ENCODE results near the gene MYH9.
A peak's percentile ranks its signal among the peaks of the same experiment; 100 is the strongest.
"Not testable (repeated sequence)": the region's sequence is repeated elsewhere in the genome, so short reads cannot be mapped to it uniquely, and the experiment has no call there.

MYH9 gene

DNA sequence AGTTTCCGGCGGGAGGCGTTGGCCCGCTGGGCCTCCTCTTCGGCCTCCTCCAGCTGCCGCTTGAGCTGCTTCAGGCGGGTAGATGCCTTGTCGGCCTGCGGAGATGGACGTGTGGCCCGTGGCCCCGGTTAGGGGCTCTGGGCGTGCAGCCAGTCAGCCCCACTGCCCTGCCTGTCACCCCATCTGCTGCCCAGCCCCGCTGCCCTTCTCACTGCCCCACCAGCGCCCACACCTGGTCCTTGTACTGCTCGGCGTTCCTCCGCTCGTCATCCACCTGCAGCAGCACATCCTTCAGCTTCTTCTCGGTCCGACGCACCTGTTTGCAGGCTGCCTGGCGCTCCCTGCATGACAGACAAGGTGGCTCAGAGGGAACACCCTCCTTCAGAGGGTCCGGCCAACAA is 103.6 kb downstream of the MYH9 start:
- TF ChIP-seq, protein P1, sequence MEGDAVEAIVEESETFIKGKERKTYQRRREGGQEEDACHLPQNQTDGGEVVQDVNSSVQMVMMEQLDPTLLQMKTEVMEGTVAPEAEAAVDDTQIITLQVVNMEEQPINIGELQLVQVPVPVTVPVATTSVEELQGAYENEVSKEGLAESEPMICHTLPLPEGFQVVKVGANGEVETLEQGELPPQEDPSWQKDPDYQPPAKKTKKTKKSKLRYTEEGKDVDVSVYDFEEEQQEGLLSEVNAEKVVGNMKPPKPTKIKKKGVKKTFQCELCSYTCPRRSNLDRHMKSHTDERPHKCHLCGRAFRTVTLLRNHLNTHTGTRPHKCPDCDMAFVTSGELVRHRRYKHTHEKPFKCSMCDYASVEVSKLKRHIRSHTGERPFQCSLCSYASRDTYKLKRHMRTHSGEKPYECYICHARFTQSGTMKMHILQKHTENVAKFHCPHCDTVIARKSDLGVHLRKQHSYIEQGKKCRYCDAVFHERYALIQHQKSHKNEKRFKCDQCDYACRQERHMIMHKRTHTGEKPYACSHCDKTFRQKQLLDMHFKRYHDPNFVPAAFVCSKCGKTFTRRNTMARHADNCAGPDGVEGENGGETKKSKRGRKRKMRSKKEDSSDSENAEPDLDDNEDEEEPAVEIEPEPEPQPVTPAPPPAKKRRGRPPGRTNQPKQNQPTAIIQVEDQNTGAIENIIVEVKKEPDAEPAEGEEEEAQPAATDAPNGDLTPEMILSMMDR (IDR thresholded peaks at IDR 0.05; ENCODE audit: low read depth, low read length): no peak
- DNase-seq (ENCODE audit: extremely low read depth, low read depth): no peak

DNA sequence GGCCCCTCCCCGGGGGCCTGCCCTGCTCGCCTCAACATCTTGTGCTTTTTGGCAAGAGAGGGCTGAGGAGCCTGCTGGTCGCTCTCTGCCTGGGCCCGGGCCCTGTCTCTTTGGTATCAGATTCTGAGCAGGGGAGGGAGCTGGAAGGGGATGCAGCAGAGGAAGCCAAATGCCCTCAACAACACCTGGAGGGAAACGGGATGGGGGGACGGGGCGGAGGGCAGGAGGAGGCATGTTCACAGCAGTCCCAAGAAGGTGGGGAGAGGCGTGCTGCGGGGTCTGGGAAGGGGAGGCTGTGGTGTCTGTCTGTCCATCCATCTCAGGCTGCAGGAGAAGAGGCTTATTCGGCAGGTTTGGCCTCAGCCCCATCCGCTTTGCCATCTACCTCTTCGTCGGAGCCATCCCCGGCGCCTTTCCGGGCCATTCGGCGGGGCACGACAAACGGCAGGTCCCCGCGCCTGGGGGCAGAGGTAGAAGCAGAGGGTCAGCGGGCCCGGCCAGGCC is 105.4 kb downstream of the MYH9 start:
- TF ChIP-seq, protein P1 (IDR thresholded peaks at IDR 0.05; ENCODE audit: low read depth, low read length): no peak

DNA sequence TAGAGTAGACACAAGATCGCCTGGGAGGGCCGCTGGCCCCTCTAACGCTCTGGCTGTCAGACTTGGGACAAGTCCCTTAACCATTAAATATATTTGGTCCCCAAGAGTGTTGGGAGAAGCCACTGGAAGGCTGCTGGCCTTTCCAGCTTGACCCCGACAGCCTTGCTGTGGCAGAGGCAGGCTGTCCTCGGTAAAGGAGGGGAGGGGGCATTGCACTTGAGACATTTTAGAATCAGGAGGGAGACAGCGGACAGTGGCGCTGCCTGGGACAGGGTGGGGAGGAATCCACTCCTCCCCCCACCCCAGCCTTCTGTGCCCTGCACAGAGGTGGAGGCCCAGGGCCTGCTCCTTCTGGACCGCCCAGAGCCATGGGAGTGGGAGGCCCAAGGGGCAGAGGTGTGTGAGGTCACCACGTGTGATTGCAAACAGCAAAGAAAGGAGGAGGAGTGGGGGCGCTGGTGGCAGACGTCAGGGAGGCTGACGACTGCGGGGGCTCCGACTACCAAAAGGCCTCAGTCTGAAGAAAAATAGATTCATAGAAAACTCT is 105.9 kb downstream of the MYH9 start:
- TF ChIP-seq, protein P1 (IDR thresholded peaks at IDR 0.05; ENCODE audit: low read depth, low read length): no peak
- no peak for DNase-seq (ENCODE audit: extremely low read depth, low read depth)

More for the DNA sequence above, 105.4 kb downstream of the MYH9 start:
- no peak for DNase-seq (ENCODE audit: extremely low read depth, low read depth)

DNA sequence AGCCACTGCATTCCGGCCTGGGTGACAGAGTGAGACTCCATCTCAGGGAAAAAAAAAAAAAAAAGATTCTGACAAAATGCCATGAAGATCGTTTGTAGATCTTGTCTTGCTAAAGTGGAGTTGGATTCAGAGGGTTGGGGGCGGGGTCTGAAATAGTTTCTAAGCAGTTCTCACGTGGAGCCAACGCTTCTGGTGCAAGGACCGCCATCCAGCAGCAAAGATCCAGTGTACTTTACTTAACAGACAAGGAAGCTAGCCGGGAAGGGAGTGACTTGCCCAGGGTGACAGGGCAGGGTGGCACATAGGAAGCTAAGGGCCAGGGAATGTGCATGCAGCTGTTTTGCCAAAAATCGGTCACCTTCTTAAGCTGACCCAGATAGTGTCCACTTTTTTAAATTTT is 107.4 kb downstream of the MYH9 start:
- no peak for DNase-seq (ENCODE audit: extremely low read depth, low read depth)
- TF ChIP-seq, protein P1 (IDR thresholded peaks at IDR 0.05; ENCODE audit: low read depth, low read length): no peak

DNA sequence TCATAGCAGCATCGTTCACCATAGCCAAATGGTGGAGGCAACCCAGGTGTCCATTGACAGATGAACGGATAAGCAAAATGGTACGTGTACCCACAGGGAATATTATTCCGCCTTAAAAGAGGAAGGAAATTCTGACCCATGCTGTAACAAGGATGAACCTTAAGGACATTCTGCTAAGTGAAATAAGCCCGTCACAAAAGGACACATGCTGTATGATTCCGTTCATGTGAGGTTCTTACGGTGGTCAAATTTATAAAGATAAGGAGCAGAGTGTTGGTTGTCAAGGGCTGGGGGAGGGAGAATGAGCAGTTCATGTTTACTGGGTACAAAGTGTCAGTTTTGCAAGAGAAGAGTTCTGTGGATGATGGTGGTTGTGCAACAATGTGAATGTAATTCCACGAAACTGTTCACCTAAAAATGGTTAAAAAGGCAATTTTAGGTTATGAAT is 108.5 kb downstream of the MYH9 start:
- DNase-seq (ENCODE audit: extremely low read depth, low read depth): no peak
- TF ChIP-seq, protein P1 (IDR thresholded peaks at IDR 0.05; ENCODE audit: low read depth, low read length): no peak

DNA sequence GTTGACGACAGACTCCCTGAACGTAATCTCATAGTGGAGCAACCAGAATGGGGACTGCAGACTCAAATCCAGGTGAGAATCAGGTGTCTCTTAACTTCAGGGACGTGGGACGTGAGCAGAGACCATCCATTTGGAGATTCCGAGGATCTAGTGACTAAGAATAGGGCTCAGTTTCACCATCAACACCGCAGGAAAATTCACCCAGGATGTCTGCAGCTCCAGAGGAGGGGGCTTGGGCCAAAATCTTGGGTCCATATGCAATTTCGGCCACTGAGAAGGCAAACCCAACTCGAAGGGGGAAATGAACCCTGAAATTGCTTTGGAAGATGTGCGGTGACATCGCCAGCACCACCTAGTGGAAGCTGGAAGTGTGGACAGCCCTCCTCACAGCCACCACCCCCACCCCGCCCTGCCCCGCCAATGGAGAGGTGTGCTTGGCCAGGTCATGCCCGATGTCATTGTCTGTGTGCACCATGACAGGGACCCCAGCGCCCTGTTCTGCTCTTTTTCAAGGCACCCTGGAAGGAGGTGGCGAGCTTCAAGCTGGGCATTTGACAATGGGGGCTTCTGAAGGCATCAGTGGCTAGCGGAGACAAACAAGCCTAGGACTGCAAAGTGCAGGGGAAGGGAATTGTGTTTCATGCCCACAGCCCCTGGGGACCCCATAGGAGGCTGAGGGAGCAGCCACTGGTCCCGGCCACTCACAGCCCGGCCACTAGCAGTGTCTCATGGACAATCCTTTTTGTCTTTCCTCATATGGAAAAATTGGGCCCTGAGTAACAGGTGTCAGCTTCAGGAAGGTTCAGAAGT is 110.1 kb downstream of the MYH9 start:
- TF ChIP-seq, protein P1 (IDR thresholded peaks at IDR 0.05; ENCODE audit: low read depth, low read length): peak; percentile 78
- DNase-seq (ENCODE audit: extremely low read depth, low read depth): no peak

DNA sequence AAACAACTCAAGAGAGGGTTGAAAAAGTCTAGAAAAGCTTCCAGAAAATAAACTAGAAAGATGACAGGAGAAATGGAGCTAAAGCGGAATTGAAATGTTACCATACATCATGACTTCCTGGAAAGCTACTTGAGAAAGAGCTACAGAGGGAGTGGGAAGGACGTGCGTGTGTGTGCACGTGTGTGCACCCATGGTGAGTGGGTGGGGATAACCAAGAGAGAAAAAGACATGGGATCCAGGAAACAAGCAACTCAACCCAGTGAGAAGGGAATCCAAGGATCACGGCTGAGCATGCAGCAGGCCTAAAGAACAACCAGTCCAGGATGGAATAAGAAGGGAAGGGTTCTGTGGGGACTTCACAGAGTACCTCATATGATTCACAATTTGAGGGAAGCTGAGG is 113.2 kb downstream of the MYH9 start:
- no peak for DNase-seq (ENCODE audit: extremely low read depth, low read depth)
- TF ChIP-seq, protein P1 (IDR thresholded peaks at IDR 0.05; ENCODE audit: low read depth, low read length): no peak

DNA sequence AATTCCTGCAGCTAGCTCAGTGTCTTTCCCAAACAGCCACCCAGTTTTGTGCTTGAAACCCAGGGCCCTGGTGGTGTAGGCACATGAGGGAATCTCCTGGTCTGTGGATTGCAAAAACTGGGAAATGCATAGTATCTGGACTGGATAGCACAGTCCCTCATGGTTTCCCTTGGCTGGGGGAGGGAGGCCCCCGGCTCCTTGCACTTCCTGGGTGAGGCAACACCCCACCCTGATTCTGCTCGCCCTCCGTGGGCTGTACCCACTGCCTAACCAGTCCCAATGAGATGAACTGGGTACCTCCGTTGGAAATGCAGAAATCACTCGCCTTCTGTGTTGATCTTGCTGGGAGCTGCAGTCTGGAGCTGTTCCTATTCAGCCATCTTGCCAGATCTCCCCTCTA is 115.8 kb downstream of the MYH9 start:
- not testable (repeated sequence) for DNase-seq (ENCODE audit: extremely low read depth, low read depth)

DNA sequence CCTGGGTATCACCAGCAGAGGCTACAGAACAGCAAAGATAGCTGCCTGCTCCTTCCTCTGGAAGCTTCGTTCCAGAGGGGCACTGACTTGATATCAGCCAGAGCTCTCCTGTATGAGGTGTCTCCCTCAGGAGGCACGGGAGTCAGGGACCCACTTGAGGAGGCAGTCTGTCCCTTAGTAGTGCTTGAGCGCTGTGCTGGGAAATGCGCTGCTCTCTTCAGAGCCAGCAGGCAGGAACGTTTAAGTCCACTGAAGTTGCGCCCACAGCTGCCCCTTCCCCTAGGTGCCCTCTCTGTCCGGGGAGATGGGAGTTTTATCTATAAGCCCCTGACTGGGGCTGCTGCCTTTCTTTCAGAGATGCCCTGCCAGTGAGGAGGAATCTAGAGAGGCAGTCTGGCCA is 116.5 kb downstream of the MYH9 start:
- DNase-seq (ENCODE audit: extremely low read depth, low read depth): not testable (repeated sequence)
